IgD-negative memory B cell (primary cell): ENCODE measurements around the gene FOXK1. TPM values are rescaled to one million over a fixed set of nuclear protein-coding genes. Genes with fewer than 3 reads are reported as not detected.
"Not testable (repeated sequence)": the region's sequence is repeated elsewhere in the genome, so short reads cannot be mapped to it uniquely, and the experiment has no call there.

Source experiments
- H3K27ac Mint-ChIP-seq, 3 donors: one replicate each; pipeline ENCODE4 v1.8.0; 2020 to 2022; ENCODE audit warnings: mild to moderate bottlenecking in 3 of 3, mixed read lengths in 3 of 3, moderate library complexity in 1 of 3
- H3K27me3 Mint-ChIP-seq: one replicate; pipeline ENCODE4 v1.8.0; 2021; ENCODE audit warnings: mixed read lengths
- H3K36me3 Mint-ChIP-seq: one replicate; pipeline ENCODE4 v1.8.0; 2020; ENCODE audit warnings: mild to moderate bottlenecking, mixed read lengths
- H3K4me1 Mint-ChIP-seq, 3 donors: one replicate each; pipeline ENCODE4 v1.8.0; 2020 to 2022; ENCODE audit warnings: mixed read lengths in 3 of 3, mild to moderate bottlenecking in 1 of 3
- H3K4me3 Mint-ChIP-seq, 4 donors: one replicate each; pipeline ENCODE4 v1.8.0; 2020 to 2022; ENCODE audit warnings: mild to moderate bottlenecking in 4 of 4, mixed read lengths in 4 of 4, moderate library complexity in 3 of 4
- H3K9me3 Mint-ChIP-seq, 3 donors: one replicate each; pipeline ENCODE4 v1.8.0; 2020 to 2021; ENCODE audit warnings: mixed read lengths in 3 of 3, mild to moderate bottlenecking in 1 of 3
- polyA plus RNA-seq: library from polyadenylated mRNA; unstranded; fragments of 300-500 nt; fragmentation: Illumina TruSeq; gene quantifications from one replicate; pipeline ENCODE4 v1.2.3, GENCODE V29; 2021

The FOXK1 gene
- polyA plus RNA-seq, 1 donor from 2014 or later, result 2.3 TPM

DNA sequence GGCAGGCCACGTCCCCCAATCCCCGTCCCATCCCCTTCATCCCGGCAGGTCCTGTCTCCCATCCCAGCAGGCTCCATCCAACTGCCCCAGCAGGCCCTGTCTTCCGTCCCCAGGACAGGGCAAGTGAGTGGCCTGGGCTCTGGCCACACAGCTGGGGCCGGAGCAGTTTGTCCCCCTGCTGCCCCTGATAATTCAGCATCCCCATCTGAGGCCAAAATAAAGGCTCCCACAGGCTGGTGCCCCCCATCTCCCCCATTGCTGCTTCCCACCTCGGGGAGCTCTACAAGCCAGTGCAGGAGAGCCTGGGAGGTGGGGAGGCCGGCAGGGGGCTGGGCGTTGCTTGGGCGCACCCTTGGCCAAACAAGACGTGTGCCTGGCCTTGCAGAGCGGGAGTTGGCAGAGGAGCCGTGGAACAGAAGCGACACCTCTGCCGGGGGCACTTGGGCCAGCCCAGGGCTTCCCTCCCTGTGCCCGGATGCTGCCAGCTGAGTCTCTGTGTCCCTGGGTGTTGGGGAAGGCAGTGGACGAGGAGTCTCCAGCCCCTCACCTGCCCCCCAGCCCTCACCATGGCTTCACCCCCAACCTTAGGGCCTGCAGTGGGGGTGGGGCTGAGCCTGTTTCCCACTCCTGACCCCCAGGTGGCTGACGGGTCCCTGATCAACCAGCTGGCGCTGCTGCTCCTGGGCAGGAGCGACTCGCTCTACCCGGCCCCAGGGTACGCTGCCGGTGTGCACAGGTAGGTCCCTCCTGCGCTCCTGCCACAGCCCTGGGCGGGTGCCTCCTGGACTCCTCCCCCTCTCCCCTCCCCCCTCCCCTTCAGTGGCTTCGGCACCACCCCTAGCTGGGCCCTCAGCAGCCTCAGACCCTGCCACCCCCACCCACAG lies 107.3 kb downstream of the FOXK1 start:
- H3K4me1 Mint-ChIP-seq, result no peaks in the 10 kb centered on the region
- H3K4me3 Mint-ChIP-seq, result no peak overlapping the region
- H3K27ac Mint-ChIP-seq, result no peak overlapping the region
- H3K36me3 Mint-ChIP-seq, result peaks cover 1% of the 10 kb centered on the region
- no peaks in the 10 kb centered on the region for H3K9me3 Mint-ChIP-seq
- no peaks in the 10 kb centered on the region for H3K27me3 Mint-ChIP-seq

DNA sequence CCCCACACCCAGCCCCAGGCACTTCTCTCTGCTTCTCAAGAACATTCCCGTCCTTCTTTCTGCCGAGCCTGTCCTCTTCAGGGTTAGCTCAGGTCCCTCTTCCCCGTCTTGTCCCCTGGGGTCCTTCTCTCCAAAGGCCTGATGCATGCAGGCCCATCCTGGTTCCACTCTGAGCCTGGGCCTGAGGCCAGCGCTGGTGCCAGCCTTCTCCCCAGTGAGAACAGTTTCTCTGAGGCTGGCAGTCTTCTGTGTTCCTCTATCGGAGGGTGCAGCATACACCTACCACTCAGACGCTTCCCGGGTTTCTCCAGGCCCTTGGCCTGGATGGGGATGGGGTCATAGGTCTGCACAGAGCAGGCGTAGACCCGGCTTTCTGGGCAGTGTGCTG lies 108.0 kb downstream of the FOXK1 start:
- Mint-ChIP-seq H3K27me3 (no peaks in the 10 kb centered on the region), H3K4me1 (no peaks in the 10 kb centered on the region), H3K36me3 (peaks cover 3% of the 10 kb centered on the region), H3K9me3 (no peaks in the 10 kb centered on the region), H3K27ac (no peak overlapping the region), H3K4me3 (no peak overlapping the region)

DNA sequence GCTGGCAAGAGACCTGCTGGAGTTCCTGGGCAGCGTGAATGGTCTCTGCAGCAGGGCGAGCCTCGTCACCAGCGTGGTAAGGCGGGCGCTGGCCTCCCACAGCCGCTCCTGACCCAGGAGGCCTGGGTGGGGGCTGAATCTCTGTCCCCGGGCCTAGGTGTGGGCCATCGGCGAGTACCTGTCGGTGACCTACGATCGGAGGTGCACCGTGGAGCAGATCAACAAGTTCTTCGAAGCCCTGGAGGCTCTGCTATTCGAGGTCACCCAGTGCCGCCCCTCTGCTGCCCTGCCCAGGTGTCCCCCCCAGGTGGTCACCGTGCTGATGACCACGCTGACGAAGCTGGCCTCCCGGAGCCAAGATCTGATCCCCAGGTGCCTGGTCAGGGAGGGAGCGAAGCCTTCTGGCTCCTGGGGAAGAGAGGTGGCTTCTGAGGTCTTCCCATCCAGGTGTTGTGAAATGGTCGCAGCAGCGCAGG lies 108.5 kb downstream of the FOXK1 start:
- peak overlapping the region in 1 of 4 donors; percentile 68 for H3K4me3 Mint-ChIP-seq
- peaks cover 3% of the 10 kb centered on the region for H3K36me3 Mint-ChIP-seq
- H3K4me1 Mint-ChIP-seq, result no peaks in the 10 kb centered on the region
- H3K27me3 Mint-ChIP-seq, result no peaks in the 10 kb centered on the region
- no peak overlapping the region for H3K27ac Mint-ChIP-seq
- no peaks in the 10 kb centered on the region for H3K9me3 Mint-ChIP-seq

DNA sequence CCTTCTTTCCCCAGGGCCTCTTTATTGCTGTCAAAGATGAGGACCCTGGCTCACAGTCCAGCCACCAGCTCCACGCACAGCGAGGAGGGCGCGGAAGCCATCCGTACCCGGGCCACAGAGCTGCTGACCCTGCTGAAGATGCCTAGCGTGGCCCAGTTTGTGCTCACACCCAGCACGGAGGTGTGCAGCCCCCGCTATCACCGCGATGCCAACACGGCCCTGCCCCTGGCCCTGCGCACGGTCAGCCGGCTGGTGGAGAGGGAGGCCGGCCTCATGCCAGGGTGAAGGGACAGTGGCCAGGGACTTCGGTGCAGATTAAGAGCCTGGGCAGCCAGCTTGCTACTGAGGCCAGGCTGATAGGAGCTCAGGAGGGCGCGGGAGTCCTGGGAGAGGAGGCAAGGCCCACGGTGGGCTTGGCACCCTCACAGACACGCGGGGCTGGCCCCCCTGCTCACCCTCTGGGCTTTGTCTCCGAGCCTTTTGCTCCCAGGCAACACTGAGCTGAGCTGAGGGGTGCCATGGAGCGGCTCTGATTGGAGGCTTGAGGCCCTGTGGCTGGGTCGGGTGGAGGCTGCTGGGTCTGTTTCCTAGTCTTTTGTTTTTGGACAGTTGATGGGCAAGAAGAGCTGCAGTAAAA lies 109.1 kb downstream of the FOXK1 start:
- H3K27ac Mint-ChIP-seq, result no peak overlapping the region
- H3K9me3 Mint-ChIP-seq, result no peaks in the 10 kb centered on the region
- H3K4me3 Mint-ChIP-seq, result no peak overlapping the region

DNA sequence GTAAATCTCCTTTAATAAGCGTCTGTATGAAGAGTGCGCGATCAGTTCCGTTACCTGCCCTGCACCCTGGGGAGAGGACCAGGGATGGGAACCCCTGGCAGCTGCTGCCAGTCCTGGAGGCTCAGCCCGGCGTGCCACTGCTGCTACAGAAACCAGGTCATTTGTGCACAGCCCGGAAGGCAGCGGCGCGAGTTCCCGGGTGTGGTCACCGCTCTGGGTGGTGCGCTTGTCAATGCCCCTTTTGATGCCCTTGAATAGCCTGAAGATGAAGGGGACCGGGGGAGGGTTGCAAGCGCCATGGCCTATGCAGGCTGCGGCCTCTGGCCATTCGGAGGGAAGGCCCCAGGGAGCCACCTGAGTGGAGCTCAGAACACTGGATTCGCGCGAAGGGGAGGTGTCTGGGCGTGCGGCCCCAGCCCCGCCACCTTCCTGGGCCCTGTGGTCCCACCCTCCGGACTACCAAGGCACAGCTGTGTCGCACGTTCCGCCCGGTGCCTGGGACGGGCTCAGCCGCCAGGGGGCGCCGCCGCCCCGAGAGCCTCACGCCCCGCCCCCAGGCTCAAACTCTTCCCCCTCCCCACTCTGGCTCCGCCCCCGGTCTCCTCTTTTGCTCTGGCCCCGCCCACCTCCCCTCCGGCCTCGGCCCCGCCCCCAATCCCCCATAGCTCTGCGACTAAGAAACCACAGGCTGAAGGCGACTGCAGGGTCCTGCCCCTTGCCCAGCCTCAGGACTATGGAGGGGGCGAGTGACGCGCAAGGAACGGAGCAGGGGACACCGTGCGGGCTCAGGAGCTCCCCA lies 109.8 kb downstream of the FOXK1 start:
- no peak overlapping the region for H3K27ac Mint-ChIP-seq
- peak overlapping the region in 1 of 4 donors; percentile 34 for H3K4me3 Mint-ChIP-seq
- H3K27me3 Mint-ChIP-seq, result no peaks in the 10 kb centered on the region
- peaks cover 3% of the 10 kb centered on the region for H3K36me3 Mint-ChIP-seq
- H3K9me3 Mint-ChIP-seq, result no peaks in the 10 kb centered on the region
- no peaks in the 10 kb centered on the region for H3K4me1 Mint-ChIP-seq

More for the DNA sequence above, 109.1 kb downstream of the FOXK1 start:
- Mint-ChIP-seq H3K27me3 (no peaks in the 10 kb centered on the region), H3K36me3 (peaks cover 3% of the 10 kb centered on the region), H3K4me1 (no peaks in the 10 kb centered on the region)

DNA sequence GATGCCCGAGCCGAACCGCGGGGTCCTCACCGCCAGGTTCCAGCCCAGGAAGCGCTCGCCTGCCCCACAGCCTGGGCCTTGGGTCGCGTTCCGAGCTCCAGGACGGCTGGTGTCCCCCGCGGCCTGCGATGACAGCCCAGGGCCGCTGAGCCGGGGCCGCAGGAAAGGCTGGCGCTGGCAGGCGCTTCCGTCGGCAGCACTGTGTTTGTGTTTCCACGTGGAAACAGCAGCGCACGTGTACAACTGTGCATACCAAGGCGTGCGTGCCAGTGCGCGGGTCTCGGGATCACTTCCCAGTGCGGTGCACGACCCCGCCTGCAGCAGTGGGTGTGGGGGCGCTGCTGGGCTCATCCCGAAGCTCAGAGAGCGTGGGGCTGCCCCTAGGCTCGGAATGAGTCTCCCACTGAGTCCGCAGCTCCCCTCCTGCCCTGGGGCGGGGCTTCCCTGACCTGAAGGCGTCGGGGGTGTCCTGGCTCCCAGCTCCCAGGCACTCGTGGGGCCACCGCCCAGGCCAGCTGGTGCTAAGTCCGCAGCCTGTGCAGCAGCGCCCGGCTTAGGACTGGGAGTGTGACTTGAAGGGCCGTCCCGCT lies 110.5 kb downstream of the FOXK1 start:
- Mint-ChIP-seq H3K27me3 (no peaks in the 10 kb centered on the region), H3K27ac (no peak overlapping the region), H3K4me3 (peak overlapping the region in 1 of 4 donors; percentile 34), H3K9me3 (no peaks in the 10 kb centered on the region), H3K36me3 (peaks cover 3% of the 10 kb centered on the region), H3K4me1 (no peaks in the 10 kb centered on the region)

DNA sequence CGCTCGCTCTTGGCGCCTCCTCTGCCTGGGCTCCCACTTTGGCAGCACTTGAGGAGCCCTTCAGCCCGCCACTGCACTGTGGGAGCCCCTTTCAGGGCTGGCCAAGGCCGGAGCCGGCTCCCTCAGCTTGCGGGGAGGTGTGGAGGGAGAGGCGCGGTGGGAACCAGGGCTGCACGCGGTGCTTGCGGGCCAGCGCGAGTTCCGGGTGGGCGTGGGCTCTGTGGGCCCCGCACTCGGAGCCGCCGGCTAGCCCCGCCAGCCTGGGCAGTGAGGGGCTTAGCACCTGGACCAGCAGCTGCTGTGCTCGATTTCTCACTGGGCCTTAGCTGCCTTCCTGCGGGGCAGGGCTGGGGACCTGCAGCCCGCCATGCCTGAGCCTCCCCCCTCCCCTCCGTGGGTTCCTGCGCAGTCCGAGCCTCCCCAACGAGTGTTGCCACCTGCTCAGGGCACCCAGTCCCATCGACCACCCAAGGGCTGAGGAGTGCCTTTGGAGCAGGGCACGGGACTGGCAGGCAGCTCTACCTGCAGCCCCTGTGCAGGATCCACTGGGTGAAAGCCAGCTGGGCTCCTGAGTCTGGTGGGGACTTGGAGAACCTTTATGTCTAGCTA lies 111.4 kb downstream of the FOXK1 start:
- not testable (repeated sequence) for H3K4me1 Mint-ChIP-seq, H3K36me3 Mint-ChIP-seq, H3K27ac Mint-ChIP-seq, H3K4me3 Mint-ChIP-seq, H3K9me3 Mint-ChIP-seq, H3K27me3 Mint-ChIP-seq

DNA sequence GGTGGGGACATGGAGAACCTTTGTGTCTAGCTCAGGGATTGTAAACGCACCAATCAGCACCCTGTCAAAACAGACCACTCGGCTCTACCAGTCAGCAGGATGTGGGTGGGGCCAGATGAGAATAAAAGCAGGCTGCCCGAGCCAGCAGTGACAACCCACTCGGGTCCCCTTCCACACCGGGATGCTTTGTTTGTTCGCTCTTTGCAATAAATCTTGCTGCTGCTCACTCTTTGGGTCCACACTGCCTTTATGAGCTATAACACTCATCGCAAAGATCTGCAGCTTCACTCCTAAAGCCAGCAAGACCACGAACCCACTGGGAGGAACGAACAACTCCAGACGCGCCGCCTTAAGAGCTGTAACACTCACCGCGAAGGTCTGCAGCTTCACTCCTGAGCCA lies 112.1 kb downstream of the FOXK1 start:
- H3K9me3 Mint-ChIP-seq, H3K36me3 Mint-ChIP-seq, H3K4me1 Mint-ChIP-seq, H3K4me3 Mint-ChIP-seq, H3K27ac Mint-ChIP-seq, H3K27me3 Mint-ChIP-seq: not testable (repeated sequence)

DNA sequence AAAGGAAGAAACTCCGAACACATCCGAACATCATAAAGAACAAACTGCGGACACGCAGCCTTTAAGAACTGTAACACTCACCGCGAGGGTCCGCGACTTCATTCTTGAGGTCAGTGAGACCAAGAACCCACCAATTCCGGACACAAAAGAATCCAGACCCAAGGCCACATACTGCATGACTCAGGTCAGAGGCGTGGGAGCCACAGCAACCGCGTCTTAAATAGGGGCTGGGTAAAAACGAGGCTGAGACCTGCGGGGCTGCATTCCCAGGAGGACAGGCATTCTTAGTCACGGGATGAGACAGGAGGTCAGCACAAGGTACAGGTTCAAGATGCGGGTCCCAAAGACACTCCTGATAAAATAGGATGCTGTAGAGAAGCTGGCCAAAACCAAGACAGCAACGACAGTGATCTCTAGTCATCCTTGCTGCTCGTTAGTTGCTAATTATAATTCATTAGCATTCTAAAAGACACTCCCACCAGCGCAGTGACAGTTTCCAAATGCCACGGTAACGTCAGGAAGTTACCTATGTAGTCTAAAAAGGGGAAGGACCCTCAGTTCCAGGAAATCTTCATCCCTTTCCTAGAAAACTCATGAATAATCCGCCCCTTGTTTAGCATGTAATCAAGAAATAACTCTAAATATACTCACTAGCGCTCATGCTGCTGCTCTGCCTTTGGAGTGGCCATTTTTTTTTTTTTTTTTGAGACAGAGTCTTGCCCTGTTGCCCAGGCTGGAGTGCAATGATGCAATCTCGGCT lies 112.7 kb downstream of the FOXK1 start:
- H3K4me3 Mint-ChIP-seq, result no peak overlapping the region
- H3K27me3 Mint-ChIP-seq, result no peaks in the 10 kb centered on the region
- peaks cover 0 to 5% (median 0%) of the 10 kb centered on the region in 3 donors for H3K4me1 Mint-ChIP-seq
- H3K36me3 Mint-ChIP-seq, result peaks cover 3% of the 10 kb centered on the region
- no peaks in the 10 kb centered on the region for H3K9me3 Mint-ChIP-seq
- H3K27ac Mint-ChIP-seq, result no peak overlapping the region

DNA sequence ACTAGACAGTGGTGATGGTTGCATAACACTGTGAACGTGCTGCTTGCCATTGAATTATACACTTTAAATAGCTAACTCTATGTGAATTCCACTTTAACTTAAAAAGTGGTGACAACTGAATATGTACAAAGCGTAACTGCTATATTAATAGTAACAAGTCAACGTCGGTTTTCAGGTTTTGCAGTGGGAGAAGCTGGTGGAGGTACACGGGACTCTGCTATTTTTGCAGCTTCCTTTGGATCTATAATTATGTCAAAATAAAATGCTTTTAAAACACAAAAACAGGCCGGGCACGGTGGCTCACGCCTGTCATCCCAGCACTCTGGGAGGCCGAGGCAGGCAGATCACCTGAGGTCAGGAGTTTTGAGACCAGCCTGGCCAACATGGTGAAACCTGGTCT lies 114.4 kb downstream of the FOXK1 start:
- Mint-ChIP-seq H3K27ac (no peak overlapping the region), H3K4me3 (no peak overlapping the region), H3K36me3 (peaks cover 1% of the 10 kb centered on the region), H3K4me1 (peaks cover 0 to 5% (median 0%) of the 10 kb centered on the region in 3 donors), H3K27me3 (no peaks in the 10 kb centered on the region), H3K9me3 (no peaks in the 10 kb centered on the region)

DNA sequence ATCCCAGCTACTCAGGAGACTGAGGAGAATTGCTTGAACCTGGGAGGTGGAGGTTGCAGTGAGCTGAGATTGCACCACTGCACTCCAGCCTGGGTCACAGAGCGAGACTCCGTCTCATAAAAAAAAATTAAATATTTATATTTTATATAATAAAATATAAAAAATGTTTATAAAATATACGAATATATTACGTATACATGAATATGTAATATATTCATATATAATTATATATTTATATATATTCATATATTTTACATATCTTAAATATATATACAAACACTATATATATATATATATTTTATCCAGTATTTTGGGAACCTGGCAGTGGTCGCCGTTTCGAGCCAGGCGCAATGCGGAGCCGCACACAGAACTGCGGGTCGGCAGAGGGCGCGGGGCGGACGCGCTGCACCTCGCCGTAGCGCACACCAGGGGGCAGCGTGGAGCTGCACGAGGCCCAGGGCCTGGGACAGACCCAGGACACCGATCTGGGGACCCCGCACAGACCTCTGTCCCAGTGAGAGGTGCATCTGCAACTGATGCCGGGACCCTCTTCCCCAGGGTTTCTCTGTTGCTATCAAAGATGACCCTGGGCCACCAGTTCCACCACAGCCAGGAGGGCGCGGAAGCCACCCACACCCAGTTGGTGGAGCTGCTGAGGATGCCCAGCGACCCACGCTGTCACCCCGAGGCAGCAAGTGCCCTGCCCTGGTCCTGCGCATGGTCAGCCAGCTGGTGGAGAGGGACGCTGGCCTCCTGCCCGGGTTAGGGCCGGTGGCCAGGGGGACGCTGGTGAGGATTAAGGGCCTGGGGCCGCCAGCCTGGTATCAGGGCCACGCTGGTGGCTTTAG lies 116.0 kb downstream of the FOXK1 start:
- Mint-ChIP-seq H3K36me3 (peaks cover 1% of the 10 kb centered on the region), H3K4me3 (no peak overlapping the region), H3K27ac (no peak overlapping the region), H3K9me3 (no peaks in the 10 kb centered on the region), H3K27me3 (no peaks in the 10 kb centered on the region), H3K4me1 (peaks cover 0 to 5% (median 0%) of the 10 kb centered on the region in 3 donors)

DNA sequence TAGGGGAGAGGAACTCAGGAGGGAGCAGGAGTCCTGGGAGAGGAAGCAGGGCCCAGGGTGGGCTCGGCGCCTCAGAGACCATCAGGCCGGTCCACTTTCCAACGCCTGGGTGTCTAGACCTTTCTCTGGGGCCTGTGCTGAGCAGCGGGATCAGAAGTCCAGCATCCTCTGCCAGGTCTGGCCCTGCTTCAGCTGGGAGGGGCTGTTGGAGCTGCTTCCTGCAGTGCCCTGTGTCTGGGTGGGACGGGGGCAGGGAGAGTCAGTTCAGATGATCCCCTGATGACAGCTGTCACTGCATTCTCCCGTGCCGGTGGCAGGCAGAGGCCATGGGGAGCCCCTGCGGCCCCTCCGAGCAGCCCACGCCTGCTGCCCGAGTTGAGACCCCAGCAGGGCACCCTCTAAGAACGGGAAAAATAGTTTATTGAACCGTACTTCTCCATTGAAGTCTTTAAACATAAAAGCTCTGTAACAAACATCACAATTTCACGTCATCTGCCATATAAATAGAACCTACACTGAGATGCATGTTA lies 116.7 kb downstream of the FOXK1 start:
- Mint-ChIP-seq H3K27ac (no peak overlapping the region), H3K9me3 (no peaks in the 10 kb centered on the region), H3K4me3 (no peak overlapping the region), H3K4me1 (peaks cover 0 to 5% (median 0%) of the 10 kb centered on the region in 3 donors), H3K27me3 (no peaks in the 10 kb centered on the region), H3K36me3 (peaks cover 1% of the 10 kb centered on the region)
